Transverse colon (tissue), 3 donors: Measurements from ENCODE around the gene CEP70.
"Not testable (repeated sequence)": the region's sequence is repeated elsewhere in the genome, so short reads cannot be mapped to it uniquely, and the experiment has no call there.

Experiments
- CTCF ChIP-seq, 5 experiments: fragments of 200-600 bp in 3 of 5; fragments of 450-650 bp in 2 of 5; sonication (generic) in 3 of 5; IDR thresholded peaks; 1 replicate in 2 of 5; 2 replicates in 3 of 5; pipeline ENCODE4 v1.5.1; 2016 to 2017; ENCODE audit warnings: antibody characterized with exemption in 5 of 5, inconsistent platforms in 3 of 5, mild to moderate bottlenecking in 2 of 5, moderate library complexity in 1 of 5
- POLR2A ChIP-seq: fragments of 450-650 bp; IDR thresholded peaks from one replicate; pipeline ENCODE4 v1.6.1; 2016; ENCODE audit warnings: antibody characterized with exemption, mild to moderate bottlenecking, moderate library complexity

- TF ChIP-seq CTCF (IDR thresholded peaks at IDR 0.05); POLR2A: not testable (repeated sequence)
Observed at GRCh38 chr3:138486580-138486979, 107.5 kb downstream of the CEP70 start.
